Cerebellar nuclear complex (tissue), 1 donor: ENCODE measurements around the gene CRADD.
"Not testable (repeated sequence)": the region's sequence is repeated elsewhere in the genome, so short reads cannot be mapped to it uniquely, and the experiment has no call there.

Experiments used
- DNase-seq, 2 experiments: peaks; one replicate each; lab custom pipeline; 2025; lab: John Stamatoyannopoulos, UW

CRADD gene

DNA sequence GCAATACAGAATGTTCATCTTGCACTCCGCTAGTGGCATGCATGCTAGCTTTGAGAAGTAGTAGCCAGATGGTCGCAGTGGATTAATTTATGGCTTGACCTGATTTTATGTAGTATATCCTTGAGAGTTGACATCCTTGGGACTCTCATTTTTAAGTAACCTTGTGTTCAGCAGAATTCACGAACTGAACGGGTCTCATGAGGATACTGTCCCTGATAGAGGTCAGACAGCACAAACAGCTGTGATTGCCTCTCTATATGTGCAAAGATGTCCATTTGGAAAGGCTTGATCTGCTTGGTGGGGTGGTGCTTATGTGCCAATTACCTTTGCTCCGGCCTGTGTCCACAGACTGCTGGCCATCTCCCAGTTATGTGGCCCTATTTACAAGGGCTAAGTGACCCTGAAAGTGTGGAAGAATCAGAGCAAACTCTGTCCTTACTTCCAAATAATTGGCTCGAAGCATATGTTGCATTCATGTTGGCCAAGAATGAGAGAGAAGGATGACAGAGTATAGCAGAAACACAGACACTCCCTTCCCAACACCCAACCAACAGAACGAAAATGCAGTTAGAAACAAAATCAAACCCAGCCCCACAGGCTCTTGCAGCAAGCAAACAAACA is 167.1 kb downstream of the CRADD start:
- DNase-seq, result no peak

GRCh38 chr12:93846936-93847516 is 169.9 kb downstream of the CRADD start:
- DNase-seq, result no peak

GRCh38 chr12:93847517-93848474 is 170.6 kb downstream of the CRADD start:
- no peak for DNase-seq

- DNase-seq, result no peak
Observed at GRCh38 chr12:93848523-93849101, 171.4 kb downstream of the CRADD start.

- no peak for DNase-seq
Observed at GRCh38 chr12:93849946-93850345, 172.8 kb downstream of the CRADD start.

- no peak for DNase-seq
Observed at GRCh38 chr12:93850481-93851256, 173.5 kb downstream of the CRADD start.

DNA sequence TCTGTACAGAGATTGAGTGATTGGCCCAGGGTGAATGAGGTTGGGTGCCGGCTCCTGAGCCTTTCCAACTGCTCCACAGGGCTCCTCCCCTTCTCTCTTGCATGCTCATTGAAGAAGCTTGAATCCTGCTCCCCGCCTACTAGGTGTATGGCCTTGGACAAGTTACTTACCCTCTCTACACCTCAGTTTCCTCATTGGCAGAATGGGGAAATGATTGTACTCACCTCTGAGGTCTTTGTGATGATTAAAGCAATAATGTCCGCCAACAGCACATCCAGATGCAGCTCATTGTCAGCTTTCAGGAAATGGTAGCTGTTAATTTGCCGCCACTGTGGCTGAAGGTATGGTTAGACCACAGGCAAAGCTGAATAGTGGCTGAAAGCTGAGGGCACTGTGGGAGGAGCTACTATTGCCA is 174.1 kb downstream of the CRADD start:
- DNase-seq, result no peak

GRCh38 chr12:93852173-93852591 is 175.0 kb downstream of the CRADD start:
- no peak for DNase-seq

DNA sequence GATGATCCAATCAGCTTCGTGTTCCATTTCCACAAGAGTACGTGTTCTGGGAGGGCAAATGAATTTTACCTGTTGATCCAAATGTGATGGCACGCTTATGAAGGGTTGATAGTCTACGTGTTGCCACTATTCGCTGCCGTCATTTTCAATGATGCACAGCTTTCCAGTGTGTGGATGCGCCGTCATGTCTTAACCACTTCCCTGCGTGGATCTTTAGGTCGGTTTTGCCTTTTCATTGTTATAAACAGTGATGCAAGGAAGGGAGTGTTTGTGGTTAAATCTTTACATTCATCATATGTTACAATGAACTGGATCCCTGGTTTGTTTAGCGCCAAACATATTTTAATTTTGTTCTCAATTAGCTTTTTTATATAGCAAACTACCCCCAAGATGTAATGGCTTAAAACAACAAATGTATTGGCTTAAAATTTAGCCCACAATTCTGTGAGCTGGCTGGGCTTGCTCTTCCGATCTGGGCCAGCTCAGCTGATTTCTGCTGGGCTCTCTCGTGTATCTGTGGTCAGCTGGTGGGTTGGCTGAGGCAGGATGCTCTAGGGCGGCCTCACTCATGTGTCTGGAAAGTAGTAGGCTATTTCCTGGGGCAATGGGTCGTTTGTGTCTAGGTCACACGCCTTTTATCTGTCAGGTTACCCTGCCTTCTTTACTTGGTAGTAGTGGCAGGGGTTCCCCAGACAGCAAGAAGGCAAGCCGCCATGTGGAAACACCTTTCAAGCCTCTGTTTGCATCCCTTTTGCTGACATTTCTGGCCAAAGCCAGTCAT is 176.7 kb downstream of the CRADD start:
- no peak for DNase-seq

- DNase-seq, result no peak
Observed at GRCh38 chr12:93855261-93855660, 178.1 kb downstream of the CRADD start.

GRCh38 chr12:93856611-93857010 is 179.4 kb downstream of the CRADD start:
- no peak for DNase-seq

DNA sequence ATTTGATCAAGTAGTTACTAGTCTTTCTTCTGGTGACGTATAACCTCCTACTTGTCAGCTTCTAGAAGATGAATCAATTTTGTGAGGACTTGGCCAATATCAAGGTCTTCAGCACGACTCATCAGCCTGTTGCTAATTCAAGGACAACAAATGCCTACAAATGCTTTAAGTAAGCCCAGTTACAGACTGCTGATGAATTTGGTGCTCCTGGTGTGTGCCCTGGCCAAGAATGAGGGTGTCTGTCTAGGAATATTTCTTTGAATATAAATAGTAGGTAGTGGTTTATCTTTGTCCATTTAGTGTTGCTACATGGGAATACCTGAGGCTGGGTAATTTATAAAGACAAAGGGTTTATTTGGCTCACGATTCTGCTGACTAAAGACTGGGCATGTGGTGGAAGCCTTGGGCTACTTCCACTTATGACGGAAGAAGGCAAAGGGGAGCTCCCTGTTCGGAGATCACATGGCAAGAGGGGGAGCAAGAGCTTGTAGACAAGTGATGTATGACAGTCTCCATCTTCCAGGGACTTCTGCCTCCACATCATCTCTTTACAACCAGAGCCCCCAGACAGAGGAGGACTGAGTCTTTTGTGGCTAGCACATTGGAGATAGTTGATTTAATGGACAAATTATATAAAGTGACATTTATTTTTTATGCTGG is 180.2 kb downstream of the CRADD start:
- no peak for DNase-seq

- no peak for DNase-seq
Observed at GRCh38 chr12:93857991-93858447, 180.8 kb downstream of the CRADD start.

GRCh38 chr12:93860668-93861373 is 183.6 kb downstream of the CRADD start:
- DNase-seq, result no peak

- DNase-seq, result no peak
Observed at GRCh38 chr12:93862424-93862823, 185.2 kb downstream of the CRADD start.

DNA sequence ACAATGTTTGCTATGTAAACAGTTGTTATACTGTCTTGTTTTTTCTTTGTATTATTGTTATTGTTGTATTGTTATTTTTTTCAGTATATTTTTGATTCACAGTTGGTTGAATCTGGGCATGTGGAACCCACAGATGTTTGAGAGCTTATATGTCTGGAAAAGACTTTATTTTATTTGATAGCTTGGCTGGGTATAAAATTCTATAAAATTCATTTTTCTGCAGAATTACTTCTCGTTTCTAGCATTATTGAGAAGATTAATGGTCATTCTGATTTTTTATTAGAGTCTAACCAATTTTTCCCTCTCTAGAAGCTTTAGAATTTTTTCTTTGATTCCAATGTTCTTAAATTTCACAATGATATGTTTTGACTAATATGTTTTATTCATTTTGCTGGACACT is 188.6 kb downstream of the CRADD start:
- DNase-seq, result no peak

GRCh38 chr12:93868771-93869170 is 191.6 kb downstream of the CRADD start:
- DNase-seq, result no peak

- DNase-seq, result no peak
Observed at GRCh38 chr12:93870020-93870795, 193.0 kb downstream of the CRADD start.

DNA sequence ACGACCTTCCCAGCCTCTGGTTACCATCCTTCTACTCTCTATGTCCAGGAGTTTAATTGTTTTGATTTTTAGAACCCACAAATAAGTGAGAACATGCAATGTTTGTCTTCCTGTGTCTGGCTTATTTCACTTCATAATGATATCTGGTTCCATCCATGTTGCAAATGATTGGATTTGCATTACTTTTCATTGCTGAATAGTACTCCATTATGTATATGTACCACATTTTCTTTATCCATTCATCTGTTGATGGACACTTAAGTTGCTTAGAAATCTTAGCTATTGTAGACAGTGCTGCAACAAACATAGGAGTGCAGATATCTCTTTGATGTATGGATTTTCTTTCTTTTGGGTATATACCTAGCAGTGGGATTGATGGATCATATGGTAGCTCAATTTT is 194.4 kb downstream of the CRADD start:
- not testable (repeated sequence) for DNase-seq
